Measurements from ENCODE around the gene KCND3. TPM values are rescaled to one million over a fixed set of nuclear protein-coding genes. Genes with fewer than 3 reads are reported as not detected.

Gene KCND3
- total and polyA plus RNA-seq, 2 experiments from 2014 or later = 0.10 to 0.18 TPM

DNA sequence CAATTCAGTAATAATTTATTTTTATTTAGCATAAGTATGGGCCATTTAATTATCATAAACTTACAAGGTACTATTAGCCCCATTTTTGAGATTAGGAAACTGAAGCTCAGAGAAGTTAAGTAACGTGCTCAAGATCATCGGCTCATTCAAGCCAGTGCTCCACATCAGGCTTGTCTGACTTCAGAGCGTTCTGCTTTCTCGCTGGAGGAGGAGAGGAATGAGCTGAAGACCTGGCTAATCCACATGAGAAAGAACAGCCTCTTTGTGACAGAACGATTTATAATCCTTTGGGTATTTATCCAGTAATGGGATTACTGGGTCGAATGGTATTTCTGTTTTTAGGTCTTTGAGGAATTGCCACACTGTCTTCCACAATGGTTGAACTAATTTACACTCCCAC lies 194.1 kb downstream of the KCND3 start (continued):
- TF ChIP-seq, protein P1, sequence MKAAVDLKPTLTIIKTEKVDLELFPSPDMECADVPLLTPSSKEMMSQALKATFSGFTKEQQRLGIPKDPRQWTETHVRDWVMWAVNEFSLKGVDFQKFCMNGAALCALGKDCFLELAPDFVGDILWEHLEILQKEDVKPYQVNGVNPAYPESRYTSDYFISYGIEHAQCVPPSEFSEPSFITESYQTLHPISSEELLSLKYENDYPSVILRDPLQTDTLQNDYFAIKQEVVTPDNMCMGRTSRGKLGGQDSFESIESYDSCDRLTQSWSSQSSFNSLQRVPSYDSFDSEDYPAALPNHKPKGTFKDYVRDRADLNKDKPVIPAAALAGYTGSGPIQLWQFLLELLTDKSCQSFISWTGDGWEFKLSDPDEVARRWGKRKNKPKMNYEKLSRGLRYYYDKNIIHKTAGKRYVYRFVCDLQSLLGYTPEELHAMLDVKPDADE (IDR thresholded peaks at IDR 0.05) = no peak
- TF ChIP-seq EZH2phosphoT487 (IDR thresholded peaks at IDR 0.05; ENCODE audit: unreplicated experiment) = no peak
- TF ChIP-seq REST (IDR thresholded peaks at IDR 0.05; ENCODE audit: unreplicated experiment) = no peak
- TF ChIP-seq CTCF (conservative IDR thresholded peaks at IDR 0.05; ENCODE audit: low read depth in 2 of 2) = no peak

GRCh38 chr1:111793923-111794322 lies 195.5 kb downstream of the KCND3 start:
- H3F3A ChIP-seq (replicated peaks; ENCODE audit: low read depth) = no peaks in the 10 kb centered on the region
- no peaks in the 10 kb centered on the region for H3K4me1 ChIP-seq (ENCODE audit: insufficient read depth)
- no peaks in the 10 kb centered on the region for H3K27me3 ChIP-seq (ENCODE audit: insufficient read depth)
- ATAC-seq (no peak), DNase-seq (ENCODE audit: low spot score) (no peak)
- no peak overlapping the region for H3K27ac ChIP-seq (ENCODE audit: low read depth)
- H3K27ac Mint-ChIP-seq = no peak overlapping the region
- no peak overlapping the region for H3K4me3 Mint-ChIP-seq
- no peak overlapping the region for H2AFZ ChIP-seq
- H3K36me3 Mint-ChIP-seq (ENCODE audit: low read depth) = no peaks in the 10 kb centered on the region
- peaks cover 4% of the 10 kb centered on the region for H3K9me2 ChIP-seq (ENCODE audit: insufficient read depth)
- no peak overlapping the region for H3K4me3 ChIP-seq
- H3K79me2 ChIP-seq (replicated peaks; ENCODE audit: insufficient read depth) = no peaks in the 10 kb centered on the region
- no peaks in the 10 kb centered on the region for H4K20me1 ChIP-seq (replicated peaks; ENCODE audit: insufficient read depth)
- H3K27me3 Mint-ChIP-seq (ENCODE audit: insufficient read depth, low read depth, poor library complexity) = peaks cover 4% of the 10 kb centered on the region
- peaks cover 9% of the 10 kb centered on the region; the same call in 2 of the 3 replicates for H3K4me1 Mint-ChIP-seq
- H3K4me2 ChIP-seq = no peak overlapping the region
- no peaks in the 10 kb centered on the region for H3K36me3 ChIP-seq (ENCODE audit: insufficient read depth)
- no peaks in the 10 kb centered on the region for H3K9me3 Mint-ChIP-seq
- no peak for TF ChIP-seq JUNB (IDR thresholded peaks at IDR 0.05; ENCODE audit: unreplicated experiment)
- TF ChIP-seq NANOG (IDR thresholded peaks at IDR 0.05; ENCODE audit: borderline replicate concordance) = no peak
- no peak for TF ChIP-seq CREB1 (CRISPR knock-in tag; IDR thresholded peaks at IDR 0.05; ENCODE audit: low read depth)
- TF ChIP-seq REST (IDR thresholded peaks at IDR 0.05; ENCODE audit: unreplicated experiment) = no peak
- TF ChIP-seq ZNF114 (CRISPR knock-in tag; IDR thresholded peaks at IDR 0.05) = no peak
- no peak for TF ChIP-seq CTCF (conservative IDR thresholded peaks at IDR 0.05; ENCODE audit: low read depth in 2 of 2)
